ENCODE measurements around the gene GOLGA8M. TPM values are rescaled to one million over a fixed set of nuclear protein-coding genes. Genes with fewer than 3 reads are reported as not detected.

Gene GOLGA8M
- 1 to 10 TPM; 1.0 to 1.1 TPM for total RNA-seq

GRCh38 chr15:28712270-28712669 lies at the start of gene GOLGA8M:
Gene GOLGA8M, minus strand, starts transcription at chr15:28712421. Its CDS starts 98 bp downstream, at chr15:28712323.

Other genes starting within 250 kb of the GOLGA8M start
- not detected for gene GOLGA8G, start 179.4 kb downstream of the GOLGA8M start, total RNA-seq
- gene GOLGA6L25, start 158.9 kb downstream of the GOLGA8M start, total RNA-seq = not detected
- not detected for gene GOLGA6L7, start 136.2 kb upstream of the GOLGA8M start, total RNA-seq
- 10 to 100 TPM; 23.2 to 25.7 TPM for gene APBA2, start 173.6 kb upstream of the GOLGA8M start, total RNA-seq

All from activated naive CD4-positive, alpha-beta T cell treated with anti-CD3 and anti-CD28 coated beads, Interleukin-2, amount 10 ng/mL, durations not matched to agents 5 hours and 36 hours (primary cell).